Measurements from ENCODE around the gene STARD3.

GRCh38 chr17:39629494-39629880, 7.5 kb upstream of the STARD3 start:
- TF ChIP-seq GATA2 (IDR thresholded peaks at IDR 0.05; ENCODE audit: low read depth, low read length), result no peak
- TF ChIP-seq GATA3 (IDR thresholded peaks at IDR 0.05; ENCODE audit: low read depth, low read length), result no peak

All from SH-SY5Y (cell line).